22Rv1 (cell line): Measurements from ENCODE around the gene NR2F1-AS1.
"Not testable (repeated sequence)": the region's sequence is repeated elsewhere in the genome, so short reads cannot be mapped to it uniquely, and the experiment has no call there.

Experiments used
- H3K27ac ChIP-seq: fragments of 450-650 bp; 2 replicates; pipeline ENCODE4 v1.5.1; 2017
- ZFX ChIP-seq: fragments of 450-650 bp; IDR thresholded peaks from 2 replicates; pipeline ENCODE4 v1.6.1; 2017; ENCODE audit warnings: antibody characterized with exemption, borderline replicate concordance
- TF ChIP-seq, protein P1 (sequence below): fragments of 450-650 bp; IDR thresholded peaks from 2 replicates; pipeline ENCODE4 v1.5.1; 2017; ENCODE audit warnings: mild to moderate bottlenecking

NR2F1-AS1 gene

DNA sequence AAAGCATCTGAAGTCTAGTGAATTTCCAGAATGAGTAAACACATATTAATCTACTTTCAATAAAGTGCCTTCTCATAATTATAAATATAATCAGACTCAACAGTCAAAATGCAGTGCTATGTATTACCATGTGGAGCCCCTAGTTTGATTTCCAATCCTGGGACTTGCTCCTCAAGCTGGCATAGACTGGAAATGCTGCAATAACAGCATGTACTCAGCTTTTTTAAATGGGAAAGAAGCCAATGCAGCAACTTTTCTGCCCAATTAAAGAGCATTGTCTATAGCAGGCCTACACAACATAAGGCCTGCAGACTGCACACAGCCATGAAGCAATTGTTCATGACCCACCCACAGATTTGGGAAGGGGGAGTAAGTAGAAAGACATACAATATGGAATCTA is 103.2 kb downstream of the NR2F1-AS1 start:
- no peak overlapping the region for H3K27ac ChIP-seq
- TF ChIP-seq ZFX: no peak
- TF ChIP-seq, protein P1, sequence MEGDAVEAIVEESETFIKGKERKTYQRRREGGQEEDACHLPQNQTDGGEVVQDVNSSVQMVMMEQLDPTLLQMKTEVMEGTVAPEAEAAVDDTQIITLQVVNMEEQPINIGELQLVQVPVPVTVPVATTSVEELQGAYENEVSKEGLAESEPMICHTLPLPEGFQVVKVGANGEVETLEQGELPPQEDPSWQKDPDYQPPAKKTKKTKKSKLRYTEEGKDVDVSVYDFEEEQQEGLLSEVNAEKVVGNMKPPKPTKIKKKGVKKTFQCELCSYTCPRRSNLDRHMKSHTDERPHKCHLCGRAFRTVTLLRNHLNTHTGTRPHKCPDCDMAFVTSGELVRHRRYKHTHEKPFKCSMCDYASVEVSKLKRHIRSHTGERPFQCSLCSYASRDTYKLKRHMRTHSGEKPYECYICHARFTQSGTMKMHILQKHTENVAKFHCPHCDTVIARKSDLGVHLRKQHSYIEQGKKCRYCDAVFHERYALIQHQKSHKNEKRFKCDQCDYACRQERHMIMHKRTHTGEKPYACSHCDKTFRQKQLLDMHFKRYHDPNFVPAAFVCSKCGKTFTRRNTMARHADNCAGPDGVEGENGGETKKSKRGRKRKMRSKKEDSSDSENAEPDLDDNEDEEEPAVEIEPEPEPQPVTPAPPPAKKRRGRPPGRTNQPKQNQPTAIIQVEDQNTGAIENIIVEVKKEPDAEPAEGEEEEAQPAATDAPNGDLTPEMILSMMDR: no peak

DNA sequence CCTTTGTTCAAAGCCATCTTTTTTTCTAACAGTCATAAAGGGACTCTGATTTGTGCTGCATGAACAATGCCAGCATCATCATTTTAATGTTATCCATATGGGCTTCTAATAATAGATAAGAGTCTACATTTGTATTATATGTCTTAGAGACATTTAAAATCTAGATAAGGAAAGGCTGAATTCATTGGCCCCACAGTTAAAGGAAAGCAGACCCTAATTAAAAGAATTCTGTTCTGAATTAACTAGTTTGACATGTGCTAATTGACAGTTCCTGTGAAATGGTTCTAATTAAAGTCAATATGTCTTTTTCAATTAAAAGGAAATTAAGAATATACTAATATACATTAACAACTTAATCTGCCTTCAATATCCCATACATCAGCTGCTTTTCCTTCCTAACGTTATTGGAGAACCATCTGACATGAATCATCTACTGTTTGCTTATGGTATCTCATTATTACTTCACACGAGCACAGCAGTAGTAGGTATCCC is 104.7 kb downstream of the NR2F1-AS1 start:
- no peak overlapping the region for H3K27ac ChIP-seq
- TF ChIP-seq ZFX: no peak
- TF ChIP-seq, protein P1: no peak

- H3K27ac ChIP-seq: no peak overlapping the region
- TF ChIP-seq, protein P1: no peak
- no peak for TF ChIP-seq ZFX
Observed at GRCh38 chr5:93462916-93463315, 118.1 kb downstream of the NR2F1-AS1 start.

GRCh38 chr5:93461756-93462155 is 119.3 kb downstream of the NR2F1-AS1 start:
- no peak overlapping the region for H3K27ac ChIP-seq
- TF ChIP-seq ZFX: no peak
- TF ChIP-seq, protein P1: no peak

DNA sequence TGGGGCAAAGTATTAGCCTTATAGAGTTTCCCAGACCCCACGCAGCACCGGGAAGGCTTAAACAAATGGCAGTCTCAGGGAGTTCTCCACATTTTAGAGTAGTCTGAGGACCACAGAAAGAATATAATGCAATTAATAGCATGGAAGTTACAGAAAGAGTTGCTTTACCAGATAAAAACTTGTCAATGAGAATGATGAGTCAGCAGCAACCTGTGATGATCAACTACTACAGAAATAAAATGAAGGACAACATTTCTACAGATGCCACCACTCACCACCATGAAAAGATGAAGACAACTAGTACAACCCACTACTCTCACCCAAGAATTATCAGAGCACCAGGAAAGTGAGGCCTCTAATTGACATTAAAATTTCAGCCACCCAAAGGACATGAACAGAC is 120.7 kb downstream of the NR2F1-AS1 start:
- TF ChIP-seq ZFX: no peak
- TF ChIP-seq, protein P1: no peak

GRCh38 chr5:93456796-93457195 is 124.2 kb downstream of the NR2F1-AS1 start:
- not testable (repeated sequence) for H3K27ac ChIP-seq

More for the DNA sequence above, 120.7 kb downstream of the NR2F1-AS1 start:
- no peak overlapping the region for H3K27ac ChIP-seq

DNA sequence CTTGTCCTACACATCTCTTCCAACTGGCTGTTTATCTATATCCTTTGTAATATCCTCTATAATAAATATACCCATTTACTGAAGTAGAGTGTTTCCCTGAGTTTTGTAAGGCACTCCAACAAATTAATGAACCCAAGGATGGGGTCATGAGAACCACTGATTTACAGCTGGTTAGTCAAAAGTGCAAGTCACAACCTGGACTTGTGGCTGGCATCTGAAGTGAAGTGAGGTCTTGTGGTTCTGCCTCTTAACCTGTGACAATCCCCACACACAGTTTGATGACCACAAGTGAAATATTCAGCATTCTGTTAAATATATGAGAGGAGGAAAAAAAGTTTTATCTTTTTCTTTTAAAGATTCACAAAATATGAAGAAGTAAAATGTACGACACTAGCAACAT is 126.1 kb downstream of the NR2F1-AS1 start:
- TF ChIP-seq, protein P1: no peak
- TF ChIP-seq ZFX: no peak
- no peak overlapping the region for H3K27ac ChIP-seq

GRCh38 chr5:93452255-93452654 is 128.8 kb downstream of the NR2F1-AS1 start:
- TF ChIP-seq, protein P1: no peak
- no peak for TF ChIP-seq ZFX
- no peak overlapping the region for H3K27ac ChIP-seq
